A673 (cell line): ENCODE results near the gene KCNC3. TPM values are rescaled to one million over a fixed set of nuclear protein-coding genes. Genes with fewer than 3 reads are reported as not detected.

ENCODE experiments used
- BruUV-seq: library from RNA; stranded (reverse); fragments of 400-500 nt; replicated peaks from 2 replicates; lab custom pipeline; 2021; lab: Mats Ljungman, UMichigan
- CTCF ChIA-PET: fragments of 300-600 bp; sonication (Branson Sonifier 250); formaldehyde crosslinking; loops from one replicate; lab custom pipeline; 2022; ENCODE audit warnings: antibody characterized with exemption; lab: Charles Lee
- POLR2A ChIA-PET: fragments of 300-600 bp; sonication (Branson Sonifier 250); formaldehyde crosslinking; loops from one replicate; lab custom pipeline; 2022; ENCODE audit warnings: antibody characterized with exemption; ENCODE audit not compliant: low non-redundant PET; lab: Charles Lee
- DNase-seq: peaks from one replicate; pipeline ENCODE4 v3.0.0-alpha.2; 2015; ENCODE audit warnings: low spot score
- H3K27ac ChIP-seq: fragments of 200-600 bp; sonication (generic); 2 replicates; pipeline ENCODE4 v1.5.1; 2016; ENCODE audit warnings: mixed run types, low read depth, mild to moderate bottlenecking, mixed read lengths, antibody characterized with exemption, low read length; ENCODE audit not compliant: poor library complexity, severe bottlenecking
- H3K27me3 ChIP-seq: fragments of 200-600 bp; sonication (generic); replicated peaks from 2 replicates; pipeline ENCODE4 v1.6.1; 2017; ENCODE audit warnings: mixed run types, low read depth, mild to moderate bottlenecking, mixed read lengths, antibody characterized with exemption, low read length; ENCODE audit not compliant: insufficient read depth, poor library complexity
- H3K36me3 ChIP-seq: fragments of 200-600 bp; sonication (generic); 2 replicates; pipeline ENCODE4 v1.6.1; 2016; ENCODE audit warnings: mixed run types, mild to moderate bottlenecking, mixed read lengths, antibody characterized with exemption, low read length; ENCODE audit not compliant: insufficient read depth, poor library complexity, severe bottlenecking
- H3K4me1 ChIP-seq: fragments of 200-600 bp; sonication (generic); 2 replicates; pipeline ENCODE4 v1.6.1; 2017; ENCODE audit warnings: mixed run types, mild to moderate bottlenecking, mixed read lengths, antibody characterized with exemption, low read length; ENCODE audit not compliant: insufficient read depth, poor library complexity, severe bottlenecking
- H3K4me3 ChIP-seq: fragments of 200-600 bp; sonication (generic); 2 replicates; pipeline ENCODE4 v1.5.1; 2016; ENCODE audit warnings: low read depth, mixed run types, mild to moderate bottlenecking, mixed read lengths, low read length; ENCODE audit not compliant: poor library complexity, severe bottlenecking
- H3K9me3 ChIP-seq: fragments of 200-600 bp; sonication (generic); 2 replicates; pipeline ENCODE4 v1.6.1; 2016; ENCODE audit warnings: mixed run types, low read depth, mild to moderate bottlenecking, mixed read lengths, antibody characterized with exemption, low read length; ENCODE audit not compliant: poor library complexity, severe bottlenecking
- EZH2 ChIP-seq: fragments of 200-600 bp; sonication (generic); IDR thresholded peaks from 2 replicates; pipeline ENCODE4 v1.6.1; 2017; ENCODE audit warnings: borderline replicate concordance, low read depth, mild to moderate bottlenecking, mixed read lengths, antibody characterized with exemption, low read length; ENCODE audit not compliant: poor library complexity, severe bottlenecking
- intact Hi-C: fragments of 100-400 bp; cut with micrococcal nuclease; formaldehyde crosslinking; loops from one replicate; pipeline ENCODE4 v1.10.0; 2022; ENCODE audit not compliant: unreplicated experiment
- total RNA-seq: library from RNA; stranded (reverse); gene quantifications from 2 replicates; pipeline ENCODE4 v1.2.3, GENCODE V29; 2021
- TF ChIP-seq, protein P1 (sequence below): fragments of 300-800, 200-600 bp; sonication (generic); conservative IDR thresholded peaks from 2 replicates; pipeline ENCODE4 v1.5.1; 2017; ENCODE audit warnings: low read depth, mild to moderate bottlenecking, antibody characterized with exemption, low read length, moderate library complexity, mixed read lengths

The KCNC3 gene
- total RNA-seq, 1 experiment from 2014 or later = 6.4 TPM

DNA sequence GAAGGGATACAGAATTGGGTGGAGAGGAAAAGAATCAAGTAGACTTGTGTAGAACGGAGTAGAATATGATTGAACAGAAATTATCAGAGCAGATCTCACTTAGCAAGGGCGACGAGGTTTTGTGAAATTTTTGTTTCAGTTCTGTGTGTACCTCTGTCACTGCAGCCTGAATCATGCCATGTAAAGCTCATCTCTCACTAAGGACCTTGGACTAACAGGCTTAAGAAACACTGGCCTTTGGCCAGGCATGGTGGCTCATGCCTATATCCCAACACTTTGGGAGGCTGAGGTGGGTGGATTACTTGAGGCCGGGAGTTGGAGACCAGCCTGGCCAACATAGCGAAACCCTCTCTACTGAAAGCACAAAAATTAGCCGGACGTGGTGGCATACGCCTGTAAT, 63.1 kb downstream of the KCNC3 start:
- Histone ChIP-seq H3K4me3 (no peak overlapping the region), H3K4me1 (no peaks in the 10 kb centered on the region), H3K27ac (no peak overlapping the region), H3K27me3 (no peaks in the 10 kb centered on the region), H3K9me3 (no peaks in the 10 kb centered on the region), H3K36me3 (no peaks in the 10 kb centered on the region)
- no peak for DNase-seq
- POLR2A ChIA-PET = no interaction called here
- TF ChIP-seq, protein P1, sequence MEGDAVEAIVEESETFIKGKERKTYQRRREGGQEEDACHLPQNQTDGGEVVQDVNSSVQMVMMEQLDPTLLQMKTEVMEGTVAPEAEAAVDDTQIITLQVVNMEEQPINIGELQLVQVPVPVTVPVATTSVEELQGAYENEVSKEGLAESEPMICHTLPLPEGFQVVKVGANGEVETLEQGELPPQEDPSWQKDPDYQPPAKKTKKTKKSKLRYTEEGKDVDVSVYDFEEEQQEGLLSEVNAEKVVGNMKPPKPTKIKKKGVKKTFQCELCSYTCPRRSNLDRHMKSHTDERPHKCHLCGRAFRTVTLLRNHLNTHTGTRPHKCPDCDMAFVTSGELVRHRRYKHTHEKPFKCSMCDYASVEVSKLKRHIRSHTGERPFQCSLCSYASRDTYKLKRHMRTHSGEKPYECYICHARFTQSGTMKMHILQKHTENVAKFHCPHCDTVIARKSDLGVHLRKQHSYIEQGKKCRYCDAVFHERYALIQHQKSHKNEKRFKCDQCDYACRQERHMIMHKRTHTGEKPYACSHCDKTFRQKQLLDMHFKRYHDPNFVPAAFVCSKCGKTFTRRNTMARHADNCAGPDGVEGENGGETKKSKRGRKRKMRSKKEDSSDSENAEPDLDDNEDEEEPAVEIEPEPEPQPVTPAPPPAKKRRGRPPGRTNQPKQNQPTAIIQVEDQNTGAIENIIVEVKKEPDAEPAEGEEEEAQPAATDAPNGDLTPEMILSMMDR = no peak
- no peak for TF ChIP-seq EZH2
- no TSS peak for BruUV-seq
- intact Hi-C loops = no loop called here
- CTCF ChIA-PET = no interaction called here

DNA sequence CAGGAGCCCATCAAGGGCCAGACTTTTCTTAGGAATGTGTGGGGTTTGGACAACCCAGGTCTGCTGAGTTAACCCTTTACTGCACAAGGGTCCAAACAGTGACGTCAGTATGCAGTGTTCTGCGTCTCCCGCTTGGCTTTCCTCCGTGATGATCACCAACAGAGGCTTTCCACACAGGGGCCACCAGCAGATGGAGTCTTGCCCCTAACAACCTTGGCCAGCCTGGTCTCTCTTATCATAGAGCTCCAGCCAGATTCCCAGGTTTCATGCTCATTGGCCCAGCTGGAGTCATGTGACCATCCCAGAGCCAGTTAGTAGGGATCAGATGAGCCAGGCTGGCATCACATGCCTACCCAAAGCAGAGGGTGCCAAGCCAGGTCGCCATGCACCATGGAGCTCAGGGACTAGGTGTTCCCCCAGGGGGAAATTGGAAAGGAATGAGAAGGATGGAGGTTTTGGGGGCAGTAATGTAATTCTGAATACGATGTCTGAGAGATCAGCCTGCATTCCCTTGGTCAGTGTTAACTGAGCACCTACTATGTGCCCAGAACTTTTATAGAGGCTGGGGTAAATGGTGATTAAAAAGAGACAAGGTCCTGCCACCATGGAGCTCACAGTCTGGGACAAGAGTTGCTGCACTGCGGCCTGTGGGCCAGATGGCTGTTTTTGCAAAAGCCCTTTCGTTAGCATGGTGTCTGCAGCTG, 64.5 kb downstream of the KCNC3 start:
- Histone ChIP-seq H3K36me3 (no peaks in the 10 kb centered on the region), H3K9me3 (no peaks in the 10 kb centered on the region), H3K27ac (no peak overlapping the region), H3K27me3 (no peaks in the 10 kb centered on the region), H3K4me3 (no peak overlapping the region), H3K4me1 (no peaks in the 10 kb centered on the region)
- DNase-seq = no peak
- TF ChIP-seq, protein P1 = no peak
- no peak for TF ChIP-seq EZH2
- no TSS peak for BruUV-seq
- CTCF ChIA-PET = interaction anchor here (0.6 kb wide), 1 partner anchor 64 kb away, joined by 4 read pairs; the partner anchor contains the start of gene KCNC3
- intact Hi-C loops = no loop called here
- POLR2A ChIA-PET = no interaction called here

DNA sequence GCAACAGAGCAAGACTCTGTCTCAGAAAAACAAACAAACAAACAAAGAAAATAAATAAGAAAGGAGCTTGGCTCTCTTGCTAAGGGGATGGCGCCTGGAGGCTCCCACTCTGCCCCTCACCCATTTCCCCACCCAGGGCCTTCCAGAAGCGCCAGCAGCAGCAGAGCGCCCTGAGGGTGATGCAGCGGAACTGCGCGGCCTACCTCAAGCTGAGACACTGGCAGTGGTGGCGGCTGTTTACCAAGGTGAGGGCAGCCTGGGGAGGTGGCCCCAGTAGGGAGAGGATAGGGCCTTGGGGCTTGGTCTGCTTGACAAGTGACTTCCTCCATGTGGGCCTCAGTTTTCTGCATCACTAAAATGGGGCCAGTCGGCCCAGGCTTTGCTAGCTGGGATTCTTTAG, 66.0 kb downstream of the KCNC3 start:
- BruUV-seq = no TSS peak
- no peak overlapping the region for H3K4me3 ChIP-seq
- intact Hi-C loops = no loop called here
- TF ChIP-seq EZH2 = no peak
- TF ChIP-seq, protein P1 = no peak
- no peaks in the 10 kb centered on the region for H3K4me1 ChIP-seq
- ChIA-PET CTCF (interaction anchor here (0.6 kb wide), 1 partner anchor 395 kb away, joined by 3 read pairs; no protein-coding TSS in a partner anchor), POLR2A (no interaction called here)
- DNase-seq = no peak
- no peaks in the 10 kb centered on the region for H3K9me3 ChIP-seq
- H3K27me3 ChIP-seq = no peaks in the 10 kb centered on the region
- H3K27ac ChIP-seq = no peak overlapping the region
- H3K36me3 ChIP-seq = no peaks in the 10 kb centered on the region

Other genes with a start within 250 kb of the KCNC3 start
- not detected in 2 replicates for gene IZUMO2, start 166.1 kb downstream of the KCNC3 start, total RNA-seq
- 0.84 and 1.4 TPM in 2 replicates for gene MYH14, start 125.8 kb downstream of the KCNC3 start, total RNA-seq
- gene NAPSA, start 36.3 kb upstream of the KCNC3 start, total RNA-seq = 0.47 and 0.63 TPM in 2 replicates
- gene NR1H2, start 47.1 kb upstream of the KCNC3 start, total RNA-seq = 42.7 and 45.0 TPM in 2 replicates
- gene POLD1, start 55.0 kb upstream of the KCNC3 start, total RNA-seq = 143 and 155 TPM in 2 replicates
- gene SPIB, start 89.6 kb upstream of the KCNC3 start, total RNA-seq = 0.20 and 0.75 TPM in 2 replicates
- gene MYBPC2, start 103.5 kb upstream of the KCNC3 start, total RNA-seq = 0.09 TPM in 1 of 2 replicates, not detected in the other
- 99.2 and 108 TPM in 2 replicates for gene EMC10, start 147.1 kb upstream of the KCNC3 start, total RNA-seq
- gene GARIN5A, start 147.5 kb upstream of the KCNC3 start, total RNA-seq = 0.59 and 0.84 TPM in 2 replicates
- gene JOSD2, start 181.8 kb upstream of the KCNC3 start, total RNA-seq = 26.8 and 31.9 TPM in 2 replicates
- gene ASPDH, start 184.5 kb upstream of the KCNC3 start, total RNA-seq = 0.45 TPM in 1 of 2 replicates, not detected in the other
- gene LRRC4B, start 239.1 kb upstream of the KCNC3 start, total RNA-seq = 23.1 and 24.9 TPM in 2 replicates